ENCODE measurements around the gene MTA2. TPM values are rescaled to one million over a fixed set of nuclear protein-coding genes. Genes with fewer than 3 reads are reported as not detected.

Gene MTA2
- total RNA-seq, 1 experiment from 2014 or later: 193 TPM

- H2AFZ ChIP-seq (ENCODE audit: low read length): no peak overlapping the region
- CTCF ChIA-PET: interaction anchor here (0.6 to 3.3 kb wide), 8 partner anchors 9 to 162 kb away, joined by 3 to 26 read pairs (median 4); partner anchors contain the start of genes EEF1G and TUT1
- peaks cover 24% of the 10 kb centered on the region for H3K36me3 ChIP-seq (ENCODE audit: low read depth, low read length)
- no peaks in the 10 kb centered on the region for H3K27me3 ChIP-seq (ENCODE audit: low read length)
- no peak for ATAC-seq
- H4K20me1 ChIP-seq (ENCODE audit: low read length): 0 out of 2 replicates have a peak, but pooled peaks cover 2% of the 10 kb centered on the region
- H3K27ac ChIP-seq (ENCODE audit: low read length): peak overlapping the region; percentile 94
- intact Hi-C loops (cut with micrococcal nuclease): loop anchor here (10.0 kb wide), 1 partner anchor 582 kb away; no protein-coding TSS in a partner anchor
- H3K9me2 ChIP-seq (replicated peaks; ENCODE audit: low read length): no peaks in the 10 kb centered on the region
- DNase-seq: peak; percentile 55
- peak overlapping the region; percentile 90 for H3K4me2 ChIP-seq (ENCODE audit: low read length)
- no peaks in the 10 kb centered on the region for H3K9me3 ChIP-seq (ENCODE audit: low read length)
- POLR2A ChIA-PET (ENCODE audit: unreplicated experiment): interaction anchor here (0.6 to 1.4 kb wide), 3 partner anchors 10 to 134 kb away, joined by 4 to 13 read pairs (median 7); partner anchors contain the start of genes AHNAK and TUT1
- H3K4me1 ChIP-seq (ENCODE audit: insufficient read depth, low read length): peaks cover 98% of the 10 kb centered on the region
- peaks cover 14% of the 10 kb centered on the region for H3F3A ChIP-seq (ENCODE audit: low read length, unreplicated experiment)
- TF ChIP-seq CTCF (conservative IDR thresholded peaks at IDR 0.05; ENCODE audit: low read depth, low read length): no peak
- no peak for TF ChIP-seq EZH2 (IDR thresholded peaks at IDR 0.05; ENCODE audit: low read length, unreplicated experiment)
- no peak for TF ChIP-seq EZH2phosphoT487 (IDR thresholded peaks at IDR 0.05; ENCODE audit: borderline replicate concordance, low read length)
- H3K4me3 ChIP-seq (ENCODE audit: low read length): peak overlapping the region; percentile 1; the same call in 1 of the 2 replicates
- BruUV-seq (replicated peaks): no TSS peak
- peak overlapping the region; percentile 50 for H3K9ac ChIP-seq (ENCODE audit: low read length)
- peaks cover 22% of the 10 kb centered on the region for H3K79me2 ChIP-seq (ENCODE audit: low read length)
Measured at GRCh38 chr11:62556875-62557631, 44.6 kb downstream of the MTA2 start.

DNA sequence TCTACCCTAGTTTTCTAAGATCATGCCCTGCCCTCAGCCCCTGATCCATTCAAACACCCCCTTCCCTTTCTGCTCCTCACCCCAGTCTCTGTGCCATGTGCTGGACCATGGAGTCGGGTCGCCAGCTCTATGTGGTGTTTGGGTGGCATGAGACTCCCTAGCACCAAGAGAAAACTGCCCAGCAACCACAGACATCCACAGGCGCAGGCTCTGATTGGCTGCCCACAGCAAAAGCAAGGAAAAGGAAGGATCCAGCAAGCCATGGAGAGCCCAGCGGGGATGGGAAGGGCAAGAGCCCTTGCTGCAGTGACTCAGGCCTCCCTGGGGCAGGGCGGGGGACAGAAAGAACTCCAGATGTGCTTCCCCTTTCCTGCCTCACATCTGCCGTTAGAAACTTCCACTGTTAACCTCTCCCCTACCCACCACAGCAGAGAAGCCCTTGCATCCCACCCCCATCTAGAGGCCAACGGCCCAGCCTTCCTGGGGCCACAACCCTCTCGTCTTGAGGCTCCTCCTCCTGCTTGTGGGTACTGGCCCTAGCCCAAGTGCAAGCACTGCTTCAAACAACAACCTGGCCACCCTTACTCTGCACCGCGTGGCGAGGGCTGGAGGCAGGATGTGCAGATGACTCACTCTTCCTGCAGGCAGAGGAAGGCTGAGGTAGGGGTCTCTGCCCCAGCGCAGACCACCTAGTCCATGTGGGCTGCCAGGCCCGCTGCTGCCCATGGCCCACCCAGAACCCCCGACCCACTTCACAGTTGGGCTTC is 45.4 kb downstream of the MTA2 start:
- H3K4me3 ChIP-seq (ENCODE audit: low read length): peak overlapping the region; percentile 26; the same call in 1 of the 2 replicates
- H3K4me1 ChIP-seq (ENCODE audit: insufficient read depth, low read length): peaks cover 98% of the 10 kb centered on the region
- 0 out of 2 replicates have a peak, but pooled peaks cover 2% of the 10 kb centered on the region for H4K20me1 ChIP-seq (ENCODE audit: low read length)
- peak overlapping the region; percentile 94 for H3K27ac ChIP-seq (ENCODE audit: low read length)
- no peaks in the 10 kb centered on the region for H3K27me3 ChIP-seq (ENCODE audit: low read length)
- CTCF ChIA-PET: interaction anchor here (1.3 to 3.3 kb wide), 3 partner anchors 13 to 161 kb away, joined by 4 to 26 read pairs (median 5); partner anchors contain the start of gene TUT1
- TF ChIP-seq EZH2phosphoT487 (IDR thresholded peaks at IDR 0.05; ENCODE audit: borderline replicate concordance, low read length) (no peak), EZH2 (IDR thresholded peaks at IDR 0.05; ENCODE audit: low read length, unreplicated experiment) (no peak), CTCF (conservative IDR thresholded peaks at IDR 0.05; ENCODE audit: low read depth, low read length) (no peak)
- POLR2A ChIA-PET (ENCODE audit: unreplicated experiment): interaction anchor here (0.6 to 1.4 kb wide), 5 partner anchors 9 to 740 kb away, joined by 3 to 13 read pairs (median 5); partner anchors contain the start of genes AHNAK and TUT1
- DNase-seq (peak; percentile 98), ATAC-seq (peak; percentile 39)
- intact Hi-C loops (cut with micrococcal nuclease): loop anchor here (10.0 kb wide), 1 partner anchor 581 kb away; no protein-coding TSS in a partner anchor
- H3K4me2 ChIP-seq (ENCODE audit: low read length): peak overlapping the region; percentile 90
- BruUV-seq (replicated peaks): no TSS peak
- peaks cover 10% of the 10 kb centered on the region for H3F3A ChIP-seq (ENCODE audit: low read length, unreplicated experiment)
- peak overlapping the region; percentile 50 for H3K9ac ChIP-seq (ENCODE audit: low read length)
- H3K9me2 ChIP-seq (replicated peaks; ENCODE audit: low read length): no peaks in the 10 kb centered on the region
- peak overlapping the region; percentile 25; the same call in 1 of the 2 replicates for H2AFZ ChIP-seq (ENCODE audit: low read length)
- H3K79me2 ChIP-seq (ENCODE audit: low read length): peaks cover 22% of the 10 kb centered on the region
- no peaks in the 10 kb centered on the region for H3K9me3 ChIP-seq (ENCODE audit: low read length)
- H3K36me3 ChIP-seq (ENCODE audit: low read depth, low read length): peaks cover 20% of the 10 kb centered on the region

Data from PC-3 (cell line).